ENCODE data around the gene ZMAT2. TPM values are rescaled to one million over a fixed set of nuclear protein-coding genes. Genes with fewer than 3 reads are reported as not detected.
"Not testable (repeated sequence)": the region's sequence is repeated elsewhere in the genome, so short reads cannot be mapped to it uniquely, and the experiment has no call there.

Gene ZMAT2
- total RNA-seq, 2 experiments from 2014 or later, result 24.8 to 41.6 TPM

DNA sequence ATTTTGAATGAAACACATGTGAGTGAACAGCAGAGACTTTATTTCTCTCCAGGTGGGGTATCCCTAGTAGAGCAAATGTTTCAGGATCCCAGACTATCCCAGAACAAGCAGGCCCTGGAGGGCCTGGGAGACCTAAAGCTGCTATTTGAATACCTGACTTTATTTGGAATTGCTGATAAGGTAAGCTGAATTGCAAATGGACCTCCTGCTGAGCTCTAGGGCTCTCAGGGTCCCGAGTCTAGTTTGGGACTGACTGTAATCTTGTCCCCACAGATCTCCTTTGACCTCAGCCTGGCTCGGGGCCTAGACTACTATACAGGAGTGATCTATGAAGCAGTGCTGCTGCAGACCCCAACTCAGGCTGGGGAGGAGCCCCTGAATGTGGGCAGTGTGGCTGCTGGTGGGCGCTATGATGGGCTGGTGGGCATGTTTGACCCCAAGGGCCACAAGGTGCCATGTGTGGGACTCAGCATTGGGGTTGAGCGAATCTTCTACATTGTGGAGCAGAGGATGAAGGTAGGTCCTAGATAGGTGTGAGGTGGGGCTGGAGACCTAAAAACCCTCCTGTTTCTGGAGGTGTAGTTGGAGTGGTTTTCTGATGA is 3.3 kb upstream of the ZMAT2 start:
- peaks cover 22% of the 10 kb centered on the region for H3K4me1 ChIP-seq (ENCODE audit: insufficient read depth, low read length, poor library complexity, severe bottlenecking)
- ChIA-PET CTCF (ENCODE audit: unreplicated experiment) (no interaction called here), POLR2A (interaction anchor here (0.7 kb wide), 1 partner anchor 936 kb away, joined by 3 read pairs; no protein-coding TSS in a partner anchor)
- DNase-seq (ENCODE audit: low spot score), result no peak
- no peak overlapping the region for H2AFZ ChIP-seq (ENCODE audit: low read length)
- H4K20me1 ChIP-seq (ENCODE audit: insufficient read depth, low read length), result no peaks in the 10 kb centered on the region
- no peak for TF ChIP-seq EZH2phosphoT487 (IDR thresholded peaks at IDR 0.05; ENCODE audit: borderline replicate concordance, low read depth, low read length)
- TF ChIP-seq, protein P1, sequence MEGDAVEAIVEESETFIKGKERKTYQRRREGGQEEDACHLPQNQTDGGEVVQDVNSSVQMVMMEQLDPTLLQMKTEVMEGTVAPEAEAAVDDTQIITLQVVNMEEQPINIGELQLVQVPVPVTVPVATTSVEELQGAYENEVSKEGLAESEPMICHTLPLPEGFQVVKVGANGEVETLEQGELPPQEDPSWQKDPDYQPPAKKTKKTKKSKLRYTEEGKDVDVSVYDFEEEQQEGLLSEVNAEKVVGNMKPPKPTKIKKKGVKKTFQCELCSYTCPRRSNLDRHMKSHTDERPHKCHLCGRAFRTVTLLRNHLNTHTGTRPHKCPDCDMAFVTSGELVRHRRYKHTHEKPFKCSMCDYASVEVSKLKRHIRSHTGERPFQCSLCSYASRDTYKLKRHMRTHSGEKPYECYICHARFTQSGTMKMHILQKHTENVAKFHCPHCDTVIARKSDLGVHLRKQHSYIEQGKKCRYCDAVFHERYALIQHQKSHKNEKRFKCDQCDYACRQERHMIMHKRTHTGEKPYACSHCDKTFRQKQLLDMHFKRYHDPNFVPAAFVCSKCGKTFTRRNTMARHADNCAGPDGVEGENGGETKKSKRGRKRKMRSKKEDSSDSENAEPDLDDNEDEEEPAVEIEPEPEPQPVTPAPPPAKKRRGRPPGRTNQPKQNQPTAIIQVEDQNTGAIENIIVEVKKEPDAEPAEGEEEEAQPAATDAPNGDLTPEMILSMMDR (conservative IDR thresholded peaks at IDR 0.05; ENCODE audit: low read length), result no peak
- H3K4me2 ChIP-seq (ENCODE audit: low read length), result no peak overlapping the region
- no peak overlapping the region for H3K4me3 ChIP-seq (ENCODE audit: low read depth, low read length, poor library complexity, severe bottlenecking)
- H3K9me2 ChIP-seq (ENCODE audit: insufficient read depth, low read length), result no peaks in the 10 kb centered on the region
- no TSS peak for BruUV-seq (replicated peaks)
- peaks cover 24% of the 10 kb centered on the region; the same call in 1 of the 2 replicates for H3K79me2 ChIP-seq (ENCODE audit: insufficient read depth, low read depth, low read length)
- intact Hi-C loops (cut with micrococcal nuclease; ENCODE audit: unreplicated experiment), result no loop called here
- H3K27ac ChIP-seq (ENCODE audit: low read depth, low read length, poor library complexity, severe bottlenecking), result no peak overlapping the region
- H3K36me3 ChIP-seq (ENCODE audit: insufficient read depth, low read length), result peaks cover 72% of the 10 kb centered on the region
- no peaks in the 10 kb centered on the region for H3K9me3 ChIP-seq (ENCODE audit: low read length)

DNA sequence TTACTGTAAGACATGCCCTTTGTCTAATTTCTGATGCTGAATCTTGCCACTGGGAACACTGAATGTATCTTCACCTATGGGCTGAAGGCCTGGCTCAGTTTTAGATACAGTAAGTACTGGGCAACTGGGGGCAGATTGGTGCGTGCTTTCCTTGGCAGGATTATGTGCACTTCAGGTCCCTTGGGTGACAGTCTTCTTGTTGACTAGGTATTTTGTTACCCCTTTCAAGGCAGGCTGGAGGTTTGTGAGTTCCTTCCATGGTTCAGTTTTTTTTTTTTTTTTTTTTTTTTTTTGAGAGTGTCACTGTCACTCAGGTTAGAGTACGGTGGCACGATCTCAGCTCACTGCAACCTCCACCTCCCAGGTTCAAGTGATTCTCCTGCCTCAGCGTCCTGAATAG is 7.6 kb downstream of the ZMAT2 start:
- peaks cover 51% of the 10 kb centered on the region for H3K36me3 ChIP-seq (ENCODE audit: insufficient read depth, low read length)
- POLR2A ChIA-PET, result no interaction called here
- DNase-seq (ENCODE audit: low spot score), result no peak
- H3K79me2 ChIP-seq (ENCODE audit: insufficient read depth, low read depth, low read length), result no peaks in the 10 kb centered on the region
- H2AFZ ChIP-seq (ENCODE audit: low read length), result no peak overlapping the region
- no TSS peak for BruUV-seq (replicated peaks)
- no peaks in the 10 kb centered on the region for H3K9me2 ChIP-seq (ENCODE audit: insufficient read depth, low read length)
- CTCF ChIA-PET (ENCODE audit: unreplicated experiment), result no interaction called here
- H4K20me1 ChIP-seq (ENCODE audit: insufficient read depth, low read length), result no peaks in the 10 kb centered on the region
- H3K4me2 ChIP-seq (ENCODE audit: low read length), result no peak overlapping the region
- H3K27ac ChIP-seq (ENCODE audit: low read depth, low read length, poor library complexity, severe bottlenecking), result no peak overlapping the region
- intact Hi-C loops (cut with micrococcal nuclease; ENCODE audit: unreplicated experiment), result no loop called here
- no peak for TF ChIP-seq EZH2phosphoT487 (IDR thresholded peaks at IDR 0.05; ENCODE audit: borderline replicate concordance, low read depth, low read length)
- TF ChIP-seq, protein P1 (conservative IDR thresholded peaks at IDR 0.05; ENCODE audit: low read length), result no peak
- no peaks in the 10 kb centered on the region for H3K4me1 ChIP-seq (ENCODE audit: insufficient read depth, low read length, poor library complexity, severe bottlenecking)
- H3K4me3 ChIP-seq (ENCODE audit: low read depth, low read length, poor library complexity, severe bottlenecking), result no peak overlapping the region
- H3K9me3 ChIP-seq (ENCODE audit: low read length), result no peaks in the 10 kb centered on the region

DNA sequence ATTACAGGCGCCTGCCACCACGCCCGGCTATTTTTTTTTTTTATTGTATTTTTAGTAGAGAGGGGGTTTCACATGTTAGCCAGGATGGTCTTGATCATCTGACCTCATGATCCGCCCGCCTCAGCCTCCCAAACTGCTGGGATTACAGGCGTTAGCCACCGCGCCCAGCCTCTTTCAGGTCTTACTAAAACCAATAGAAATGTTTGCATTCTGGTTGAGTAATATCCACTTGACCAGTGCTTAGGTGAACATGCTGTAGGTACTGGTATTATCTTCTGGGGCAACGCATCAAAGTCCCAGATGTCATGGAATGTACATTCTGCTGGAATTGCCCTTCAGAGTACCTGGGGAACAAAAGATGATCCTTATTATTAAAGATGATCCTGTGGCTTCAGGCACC is 8.5 kb downstream of the ZMAT2 start:
- H2AFZ ChIP-seq (ENCODE audit: low read length); H4K20me1 ChIP-seq (ENCODE audit: insufficient read depth, low read length); BruUV-seq (replicated peaks); DNase-seq (ENCODE audit: low spot score); H3K27ac ChIP-seq (ENCODE audit: low read depth, low read length, poor library complexity, severe bottlenecking); H3K4me1 ChIP-seq (ENCODE audit: insufficient read depth, low read length, poor library complexity, severe bottlenecking); intact Hi-C loops (cut with micrococcal nuclease; ENCODE audit: unreplicated experiment); H3K79me2 ChIP-seq (ENCODE audit: insufficient read depth, low read depth, low read length); H3K4me3 ChIP-seq (ENCODE audit: low read depth, low read length, poor library complexity, severe bottlenecking); H3K9me2 ChIP-seq (ENCODE audit: insufficient read depth, low read length); POLR2A ChIA-PET; H3K9me3 ChIP-seq (ENCODE audit: low read length); H3K4me2 ChIP-seq (ENCODE audit: low read length); CTCF ChIA-PET (ENCODE audit: unreplicated experiment): not testable (repeated sequence)
- H3K36me3 ChIP-seq (ENCODE audit: insufficient read depth, low read length), result peaks cover 41% of the 10 kb centered on the region
